SK-N-MC (cell line): ENCODE measurements around the gene FAM107B.

ENCODE experiments used
- EZH2 ChIP-seq: fragments of 200-600 bp; sonication (generic); IDR thresholded peaks from one replicate; pipeline ENCODE4 v1.6.1; 2017; ENCODE audit warnings: antibody characterized with exemption
- POLR2AphosphoS5 ChIP-seq: IDR thresholded peaks from 2 replicates; pipeline ENCODE4 v1.6.1; 2012; ENCODE audit warnings: mild to moderate bottlenecking, low read depth, low read length, borderline replicate concordance

DNA sequence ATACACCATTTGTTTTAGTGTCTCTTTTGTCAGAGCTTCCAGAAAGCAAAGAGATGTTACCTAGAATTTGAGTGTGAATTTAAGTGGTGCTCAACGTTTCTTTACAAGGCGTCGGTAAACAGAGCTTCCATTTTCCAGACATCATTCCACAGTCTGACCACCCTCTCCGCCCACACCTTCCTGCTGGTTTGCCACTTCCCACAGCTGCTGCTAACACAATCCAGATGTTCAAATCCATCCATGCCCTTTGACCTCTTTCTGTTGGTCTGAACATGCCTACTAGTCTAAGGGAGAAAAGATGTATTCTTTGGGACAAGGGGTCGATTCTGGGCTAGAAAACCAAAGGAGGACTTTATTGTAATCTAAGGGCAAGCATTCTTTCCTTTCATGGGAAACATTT, 86.1 kb downstream of the FAM107B start:
- no peak for TF ChIP-seq EZH2
- TF ChIP-seq POLR2AphosphoS5, result no peak; the same call in 1 of the 2 replicates
